NT2/D1 (cell line): ENCODE results near the gene SMCP.
A peak's percentile ranks its signal among the peaks of the same experiment; 100 is the strongest.

Experiments
- DNase-seq: peaks from one replicate; pipeline ENCODE4 v3.0.0-alpha.2; 2011; ENCODE audit warnings: low read depth, low spot score
- H3K27me3 ChIP-seq: 2 replicates; pipeline ENCODE4 v1.6.0; 2011; ENCODE audit warnings: mild to moderate bottlenecking; ENCODE audit not compliant: insufficient read length, insufficient read depth
- H3K36me3 ChIP-seq: 2 replicates; pipeline ENCODE4 v1.6.1; 2011; ENCODE audit warnings: mild to moderate bottlenecking, low read length, mixed read lengths; ENCODE audit not compliant: insufficient read depth, insufficient read length
- H3K4me1 ChIP-seq: 2 replicates; pipeline ENCODE4 v1.5.1; 2011; ENCODE audit not compliant: insufficient read depth, insufficient read length
- H3K4me3 ChIP-seq: 2 replicates; pipeline ENCODE4 v1.5.1; 2011; ENCODE audit warnings: low read depth; ENCODE audit not compliant: insufficient read length
- H3K9ac ChIP-seq: 2 replicates; pipeline ENCODE4 v1.6.0; 2011; ENCODE audit warnings: low read depth; ENCODE audit not compliant: insufficient read length
- H3K9me3 ChIP-seq: 2 replicates; pipeline ENCODE4 v1.5.1; 2011; ENCODE audit warnings: mild to moderate bottlenecking, low read length; ENCODE audit not compliant: insufficient read depth
- SUZ12 ChIP-seq: IDR thresholded peaks from 2 replicates; pipeline ENCODE4 v1.6.1; 2011; ENCODE audit not compliant: insufficient read length, insufficient read depth; ENCODE audit errors: extremely low read depth
- YY1 ChIP-seq: IDR thresholded peaks from 2 replicates; pipeline ENCODE4 v1.6.1; 2011; ENCODE audit not compliant: insufficient read length, insufficient read depth
- ZNF274 ChIP-seq: IDR thresholded peaks from 2 replicates; pipeline ENCODE4 v1.6.1; 2011; ENCODE audit warnings: mild to moderate bottlenecking, low read depth, low read length

Gene SMCP

DNA sequence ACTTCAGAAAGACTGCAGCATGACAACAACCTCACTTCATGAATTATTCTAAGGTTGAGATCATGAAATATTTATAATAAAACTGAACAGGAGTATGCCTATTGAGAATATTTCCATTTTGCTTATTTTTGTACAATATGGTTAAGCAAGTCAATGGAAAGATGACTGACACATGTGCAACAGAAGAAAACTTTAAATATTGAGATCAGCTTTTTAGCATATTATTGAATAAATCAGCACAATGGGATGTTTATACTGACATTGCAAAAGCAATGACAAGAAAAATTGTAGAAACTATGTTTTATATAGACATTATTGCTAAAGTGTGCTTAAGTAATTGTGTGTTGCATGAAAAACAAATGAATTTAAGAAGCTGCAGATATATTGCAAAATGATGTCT lies 13.7 kb upstream of the SMCP start:
- Histone ChIP-seq H3K4me3 (no peak overlapping the region), H3K9me3 (no peaks in the 10 kb centered on the region), H3K27me3 (no peaks in the 10 kb centered on the region), H3K9ac (no peak overlapping the region), H3K36me3 (no peaks in the 10 kb centered on the region), H3K4me1 (no peaks in the 10 kb centered on the region)
- no peak for DNase-seq
- no peak for TF ChIP-seq YY1
- no peak for TF ChIP-seq ZNF274
- TF ChIP-seq SUZ12 = no peak

DNA sequence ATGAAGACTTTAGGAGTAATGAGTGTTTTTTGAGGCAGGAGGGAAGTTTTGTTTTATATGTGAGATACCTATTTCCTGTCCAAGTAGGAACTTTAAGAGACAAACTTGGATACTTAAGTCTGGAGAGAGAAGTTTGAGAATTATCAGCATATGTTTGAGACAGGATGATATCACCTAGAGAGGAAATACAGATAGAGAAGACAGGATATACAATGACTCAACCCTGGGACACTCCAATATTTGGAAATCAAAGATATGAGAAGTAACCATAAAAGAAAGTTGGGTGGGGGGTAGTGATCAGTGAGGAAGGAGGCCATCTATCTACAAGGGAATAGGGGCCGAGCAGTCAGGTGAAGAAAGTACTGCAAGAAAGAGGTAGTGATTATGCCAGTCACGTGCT lies 11.8 kb upstream of the SMCP start:
- no peaks in the 10 kb centered on the region for H3K36me3 ChIP-seq
- no peak overlapping the region for H3K4me3 ChIP-seq
- H3K27me3 ChIP-seq = no peaks in the 10 kb centered on the region
- no peaks in the 10 kb centered on the region for H3K4me1 ChIP-seq
- no peak for TF ChIP-seq SUZ12
- no peak for TF ChIP-seq YY1
- TF ChIP-seq ZNF274 = no peak
- H3K9me3 ChIP-seq = no peaks in the 10 kb centered on the region
- no peak overlapping the region for H3K9ac ChIP-seq
- no peak for DNase-seq

DNA sequence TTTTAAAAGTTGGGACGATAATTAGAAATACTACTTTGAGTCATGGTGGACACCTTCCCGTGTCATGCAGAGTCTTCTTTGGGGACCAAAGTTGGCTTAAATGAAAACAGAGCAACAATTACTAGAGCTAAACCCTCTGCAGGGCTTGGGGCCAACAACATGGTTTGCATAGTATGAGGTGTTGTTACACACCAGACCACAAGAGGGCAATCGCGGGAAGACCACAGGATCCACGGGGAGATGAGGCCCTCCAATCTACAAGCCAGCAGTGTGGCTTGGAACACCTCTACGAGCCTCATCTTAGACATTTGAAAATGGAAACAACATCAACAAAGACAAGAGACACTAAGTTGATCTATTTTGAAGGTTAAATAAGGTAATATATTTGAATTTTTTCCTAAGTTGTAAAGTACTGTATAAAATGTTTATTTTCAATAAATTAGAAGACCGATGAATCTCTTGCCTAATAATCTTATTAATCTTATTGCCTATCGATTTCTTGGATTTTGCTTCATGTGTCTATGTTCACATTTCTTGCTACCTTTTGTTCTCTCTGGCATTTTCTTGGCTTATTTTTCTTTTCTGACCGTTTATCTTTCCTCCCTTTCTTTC lies 8.2 kb upstream of the SMCP start:
- no peak for TF ChIP-seq YY1
- no peak for TF ChIP-seq ZNF274
- no peak for TF ChIP-seq SUZ12
- DNase-seq = peak; percentile 77
- H3K4me1 ChIP-seq = no peaks in the 10 kb centered on the region
- no peaks in the 10 kb centered on the region for H3K27me3 ChIP-seq
- no peak overlapping the region for H3K9ac ChIP-seq
- no peaks in the 10 kb centered on the region for H3K36me3 ChIP-seq
- no peak overlapping the region for H3K4me3 ChIP-seq
- no peaks in the 10 kb centered on the region for H3K9me3 ChIP-seq

GRCh38 chr1:152870831-152871730 lies 7.0 kb upstream of the SMCP start:
- Histone ChIP-seq H3K9ac (no peak overlapping the region), H3K4me1 (no peaks in the 10 kb centered on the region), H3K4me3 (no peak overlapping the region), H3K9me3 (no peaks in the 10 kb centered on the region), H3K27me3 (no peaks in the 10 kb centered on the region), H3K36me3 (no peaks in the 10 kb centered on the region)
- peak; percentile 68 for DNase-seq
- no peak for TF ChIP-seq ZNF274
- no peak for TF ChIP-seq SUZ12
- no peak for TF ChIP-seq YY1

- DNase-seq = no peak
- TF ChIP-seq SUZ12 (no peak), ZNF274 (no peak), YY1 (no peak)
- no peaks in the 10 kb centered on the region for H3K4me1 ChIP-seq
Measured at GRCh38 chr1:152871731-152872126, 6.4 kb upstream of the SMCP start.

GRCh38 chr1:152873495-152873894 lies 4.6 kb upstream of the SMCP start:
- no peak for TF ChIP-seq SUZ12
- TF ChIP-seq YY1 = no peak
- no peak for TF ChIP-seq ZNF274
- Histone ChIP-seq H3K4me1 (no peaks in the 10 kb centered on the region), H3K27me3 (no peaks in the 10 kb centered on the region)

More at GRCh38 chr1:152871731-152872126, 6.4 kb upstream of the SMCP start:
- Histone ChIP-seq H3K9me3 (no peaks in the 10 kb centered on the region), H3K4me3 (no peak overlapping the region), H3K9ac (no peak overlapping the region), H3K27me3 (no peaks in the 10 kb centered on the region), H3K36me3 (no peaks in the 10 kb centered on the region)

DNA sequence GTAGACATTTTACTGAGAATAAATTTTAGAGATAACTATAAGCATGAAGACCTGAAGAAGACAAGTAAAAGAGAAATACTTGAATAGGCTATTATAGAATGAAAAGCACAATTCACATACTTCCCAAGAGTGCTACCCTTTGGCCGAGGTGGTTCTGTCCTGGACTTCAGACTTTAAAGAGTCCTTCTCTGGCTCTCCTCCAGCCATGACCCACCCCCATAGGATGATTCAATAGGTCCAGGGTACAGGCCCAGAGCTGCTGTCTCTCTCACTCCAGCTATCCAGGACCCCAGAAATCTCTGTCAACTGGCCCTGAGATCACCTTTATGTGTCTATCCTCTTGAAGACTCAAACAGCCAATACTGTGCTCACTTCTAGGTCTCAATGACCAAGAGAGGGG lies 1.3 kb upstream of the SMCP start:
- no peak for DNase-seq
- Histone ChIP-seq H3K4me3 (no peak overlapping the region), H3K9me3 (no peaks in the 10 kb centered on the region), H3K4me1 (no peaks in the 10 kb centered on the region), H3K36me3 (no peaks in the 10 kb centered on the region), H3K9ac (no peak overlapping the region), H3K27me3 (no peaks in the 10 kb centered on the region)
- no peak for TF ChIP-seq ZNF274

More at GRCh38 chr1:152873495-152873894, 4.6 kb upstream of the SMCP start:
- Histone ChIP-seq H3K4me3 (no peak overlapping the region), H3K9ac (no peak overlapping the region), H3K9me3 (no peaks in the 10 kb centered on the region), H3K36me3 (no peaks in the 10 kb centered on the region)
- DNase-seq = no peak
